Coronary artery (tissue), 2 donors: ENCODE results near the gene CPLANE1.
"Not testable (repeated sequence)": the region's sequence is repeated elsewhere in the genome, so short reads cannot be mapped to it uniquely, and the experiment has no call there.

Experiments
- DNase-seq: peaks from one replicate; pipeline ENCODE4 v3.0.0-alpha.2; 2017; ENCODE audit warnings: low spot score
- H3K27ac ChIP-seq, 2 donors: fragments of 200-600 bp; sonication (generic); one replicate each; pipeline ENCODE4 v1.5.1; 2016 to 2019
- H3K4me3 ChIP-seq: fragments of 200-600 bp; sonication (generic); 2 replicates; pipeline ENCODE4 v1.5.1; 2016; ENCODE audit warnings: mild to moderate bottlenecking, moderate library complexity
- CTCF ChIP-seq: fragments of 200-600 bp; sonication (generic); IDR thresholded peaks from one replicate; pipeline ENCODE4 v1.5.1; 2019; ENCODE audit warnings: antibody characterized with exemption

The CPLANE1 gene

DNA sequence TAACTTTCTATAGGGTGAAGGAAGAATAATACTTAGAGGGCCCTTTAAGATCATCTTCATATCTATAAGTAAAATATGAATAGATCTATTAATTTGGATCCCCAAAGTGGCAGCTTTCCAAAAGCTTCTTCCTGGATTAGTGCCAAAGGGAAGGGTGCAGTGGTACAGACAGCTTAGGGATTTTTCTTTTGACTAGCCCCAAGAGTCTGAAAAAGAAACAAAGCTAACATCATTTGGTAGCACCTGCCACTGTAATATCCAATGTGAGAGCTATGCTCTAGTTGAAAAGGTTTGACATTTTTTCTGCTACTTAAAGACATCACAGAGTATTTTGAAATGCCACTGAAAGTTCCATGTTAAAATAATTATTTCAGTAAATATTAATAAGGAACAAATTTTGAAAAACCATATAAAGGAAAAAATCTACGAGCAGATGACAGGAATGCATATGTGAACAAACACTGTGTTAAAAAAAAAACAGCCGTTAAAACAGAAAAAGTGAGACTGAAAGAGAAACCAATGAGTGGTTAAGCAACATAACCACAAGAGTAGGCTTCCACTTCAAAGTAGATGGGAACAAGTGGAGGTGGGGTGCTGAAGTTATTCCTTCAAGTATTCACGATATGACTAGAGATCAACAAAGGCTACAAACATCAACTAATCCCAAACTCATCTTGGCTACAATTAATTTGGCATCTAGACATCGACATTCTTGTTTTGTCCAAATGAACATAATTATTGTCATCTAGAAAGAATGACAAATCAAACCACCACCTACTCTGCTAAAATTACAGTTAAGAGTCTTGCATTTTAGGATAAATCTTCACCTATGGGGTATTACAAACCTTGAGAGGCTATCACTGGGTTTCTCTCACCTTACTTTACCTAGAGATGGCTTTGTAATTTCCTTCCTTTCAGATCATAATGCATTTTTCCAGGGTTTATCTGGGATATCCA, 137.5 kb downstream of the CPLANE1 start:
- no peak for DNase-seq
- no peak overlapping the region for H3K27ac ChIP-seq
- TF ChIP-seq CTCF: no peak
- H3K4me3 ChIP-seq: no peak overlapping the region

GRCh38 chr5:37110135-37110534, 139.0 kb downstream of the CPLANE1 start:
- DNase-seq: no peak
- Histone ChIP-seq H3K27ac (no peak overlapping the region), H3K4me3 (no peak overlapping the region)
- TF ChIP-seq CTCF: no peak

DNA sequence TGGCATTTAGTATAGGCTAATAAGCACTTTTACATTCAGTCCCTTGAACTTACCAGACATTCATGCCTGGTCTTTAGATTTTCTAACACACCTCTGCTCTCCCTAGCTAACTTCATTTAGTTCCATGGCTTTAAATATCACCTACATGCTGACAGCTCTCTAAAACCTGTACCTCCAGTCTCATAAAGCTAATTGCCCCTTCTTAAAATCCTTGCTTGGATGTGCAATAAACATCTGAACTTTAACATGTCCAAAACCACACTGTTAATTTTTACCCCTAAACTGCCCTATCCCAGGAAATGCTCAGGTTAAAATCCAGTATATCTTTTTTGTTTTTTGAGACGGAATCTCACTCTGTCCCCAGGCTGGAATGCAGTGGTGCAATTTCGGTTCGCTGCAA, 139.8 kb downstream of the CPLANE1 start:
- no peak overlapping the region for H3K27ac ChIP-seq
- DNase-seq: no peak
- TF ChIP-seq CTCF: no peak
- H3K4me3 ChIP-seq: no peak overlapping the region

- no peak for TF ChIP-seq CTCF
- no peak overlapping the region for H3K4me3 ChIP-seq
- no peak for DNase-seq
- H3K27ac ChIP-seq: no peak overlapping the region
These were observed 145.9 kb downstream of the CPLANE1 start for GRCh38 chr5:37103302-37103701.

- not testable (repeated sequence) for H3K4me3 ChIP-seq, H3K27ac ChIP-seq, DNase-seq
These were observed 149.9 kb downstream of the CPLANE1 start for GRCh38 chr5:37099267-37099666.

DNA sequence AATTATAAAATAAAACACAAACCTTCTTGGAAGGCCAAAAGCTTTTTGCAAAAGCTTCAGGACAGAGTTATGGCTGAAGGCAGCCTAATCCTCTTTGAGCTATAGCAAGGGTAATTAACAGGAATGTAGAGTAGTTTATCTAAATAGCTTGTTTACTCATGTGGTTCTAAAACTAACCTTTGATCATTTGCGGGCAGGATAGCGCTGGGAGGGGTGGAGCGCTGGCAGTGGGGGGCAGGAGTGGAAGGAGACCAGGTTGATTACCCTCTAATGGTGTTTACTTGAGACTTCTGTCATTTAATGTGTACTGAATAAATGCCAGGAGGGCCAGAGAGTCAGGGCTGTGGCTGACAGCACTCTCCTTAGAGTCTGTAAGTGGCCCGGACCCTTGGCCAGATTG, 155.4 kb downstream of the CPLANE1 start:
- not testable (repeated sequence) for H3K4me3 ChIP-seq, DNase-seq, H3K27ac ChIP-seq

DNA sequence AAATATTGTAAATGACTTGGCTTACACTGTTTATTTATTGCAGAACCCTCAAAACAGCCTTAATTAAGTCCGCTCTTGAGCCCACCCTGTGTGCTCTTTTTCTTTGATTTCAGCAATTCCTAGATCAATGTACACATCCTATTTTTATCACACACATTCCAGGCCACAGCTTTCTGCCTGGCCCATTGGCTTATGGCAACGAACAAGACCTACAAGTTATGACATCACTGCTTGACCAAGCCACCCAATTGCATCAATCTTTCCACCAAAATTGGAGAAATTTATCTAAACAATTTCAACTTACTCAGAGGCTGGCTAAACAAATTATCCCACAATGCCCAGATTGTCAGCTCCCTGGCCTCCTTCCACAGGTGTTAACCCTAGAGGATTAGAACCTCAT, 158.4 kb downstream of the CPLANE1 start:
- Histone ChIP-seq H3K4me3 (no peak overlapping the region), H3K27ac (no peak overlapping the region)
- no peak for TF ChIP-seq CTCF
- DNase-seq: no peak

- no peak for DNase-seq
- no peak for TF ChIP-seq CTCF
- Histone ChIP-seq H3K27ac (no peak overlapping the region), H3K4me3 (no peak overlapping the region)
These were observed 159.0 kb downstream of the CPLANE1 start for GRCh38 chr5:37090123-37090726.
